AG08396 (cell line): ENCODE data around the gene WBP11.
"Not testable (repeated sequence)": the region's sequence is repeated elsewhere in the genome, so short reads cannot be mapped to it uniquely, and the experiment has no call there.

Experiments
- DNase-seq: peaks from one replicate; pipeline ENCODE4 v3.0.0; 2012; ENCODE audit warnings: low spot score, mixed read lengths

Gene WBP11

GRCh38 chr12:14771651-14772137, 31.6 kb downstream of the WBP11 start:
- DNase-seq = no peak

GRCh38 chr12:14770496-14771461, 32.5 kb downstream of the WBP11 start:
- peak; percentile 80 for DNase-seq

GRCh38 chr12:14769969-14770495, 33.2 kb downstream of the WBP11 start:
- DNase-seq = peak; percentile 72

- no peak for DNase-seq
Observed at GRCh38 chr12:14769466-14769968, 33.8 kb downstream of the WBP11 start.

GRCh38 chr12:14768823-14769405, 34.4 kb downstream of the WBP11 start:
- no peak for DNase-seq

- no peak for DNase-seq
Observed at GRCh38 chr12:14767617-14768016, 35.7 kb downstream of the WBP11 start.

- no peak for DNase-seq
Observed at GRCh38 chr12:14766649-14767215, 36.5 kb downstream of the WBP11 start.

GRCh38 chr12:14766020-14766419, 37.3 kb downstream of the WBP11 start:
- DNase-seq = not testable (repeated sequence)

- DNase-seq = no peak
Observed at GRCh38 chr12:14765398-14765797, 37.9 kb downstream of the WBP11 start.

GRCh38 chr12:14759711-14760280, 43.5 kb downstream of the WBP11 start:
- DNase-seq = not testable (repeated sequence)

- no peak for DNase-seq
Observed at GRCh38 chr12:14756334-14757143, 46.7 kb downstream of the WBP11 start.

GRCh38 chr12:14751986-14752385, 51.3 kb downstream of the WBP11 start:
- no peak for DNase-seq

- DNase-seq = no peak
Observed at GRCh38 chr12:14743061-14743460, 60.2 kb downstream of the WBP11 start.

GRCh38 chr12:14741942-14742341, 61.3 kb downstream of the WBP11 start:
- no peak for DNase-seq

GRCh38 chr12:14741153-14741552, 62.1 kb downstream of the WBP11 start:
- no peak for DNase-seq

- not testable (repeated sequence) for DNase-seq
Observed at GRCh38 chr12:14736441-14736840, 66.8 kb downstream of the WBP11 start.
